ENCODE data around the gene MIDN. TPM values are rescaled to one million over a fixed set of nuclear protein-coding genes. Genes with fewer than 3 reads are reported as not detected.
"Not testable (repeated sequence)": the region's sequence is repeated elsewhere in the genome, so short reads cannot be mapped to it uniquely, and the experiment has no call there.

MIDN gene
- total RNA-seq (2014; rRNA removed; shearing (Covaris generic)), result 8.7 and 14.3 TPM in 2 replicates

DNA sequence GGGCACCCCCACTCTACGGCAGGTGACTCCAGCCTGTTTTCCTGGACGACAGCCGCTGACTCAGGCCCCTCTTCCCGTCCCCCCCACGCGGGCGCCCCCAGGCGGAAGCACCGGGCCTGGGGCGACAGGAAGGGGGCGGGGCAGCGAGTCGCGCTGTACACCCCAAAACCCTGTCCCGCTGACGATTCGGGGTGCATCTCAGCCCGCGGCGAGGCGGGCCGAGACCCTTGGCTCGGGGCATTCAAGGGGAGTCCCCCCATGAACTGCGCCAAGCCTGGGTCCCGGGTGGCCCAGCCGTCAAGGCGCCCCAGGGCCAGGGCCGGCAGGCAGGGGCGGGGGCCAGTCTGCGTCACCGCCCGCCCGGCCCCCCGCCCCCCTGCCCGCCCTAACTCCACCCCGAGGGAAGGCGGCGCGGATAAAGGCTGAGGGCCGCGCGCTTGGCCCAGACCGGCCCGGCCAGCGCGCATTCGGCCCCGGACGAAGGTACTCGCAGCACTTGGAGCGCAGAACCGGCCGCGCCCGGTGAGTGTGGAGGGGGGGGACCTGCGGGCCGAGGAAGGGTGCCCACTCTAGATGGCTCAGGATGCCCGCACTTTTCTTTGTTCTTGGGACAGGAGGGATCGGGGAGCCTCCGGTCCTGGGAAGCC is at the start of gene MIDN:
TSS of gene MIDN (plus strand) at position 445 of the 647 bp plus-strand sequence. CDS start 1,714 bp downstream, outside the sequence.
- peak; percentile 92 for DNase-seq (ENCODE audit: low read depth)

- no peak for DNase-seq (ENCODE audit: low read depth)
Observed at GRCh38 chr19:1199531-1199930, 48.9 kb upstream of the MIDN start.

DNA sequence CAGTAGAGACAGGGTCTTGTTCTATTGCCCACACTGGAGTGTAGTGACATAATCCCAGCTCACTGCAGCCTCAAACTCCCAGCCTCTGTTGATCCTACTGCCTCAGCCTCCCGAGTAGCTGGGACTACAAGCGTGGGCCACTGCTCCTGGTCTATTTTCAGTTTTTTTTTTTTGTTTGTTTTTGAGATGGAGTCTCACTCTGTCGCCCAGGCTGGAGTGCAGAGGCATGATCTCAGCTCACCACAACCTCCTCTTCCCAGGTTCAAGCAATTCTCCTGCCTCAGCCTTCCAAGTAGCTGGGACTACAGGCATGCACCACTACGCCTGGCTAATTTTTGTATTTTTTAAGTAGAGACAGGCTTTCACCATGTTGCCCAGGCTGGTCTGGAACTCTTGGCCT is 47.8 kb upstream of the MIDN start:
- not testable (repeated sequence) for DNase-seq (ENCODE audit: low read depth)

DNA sequence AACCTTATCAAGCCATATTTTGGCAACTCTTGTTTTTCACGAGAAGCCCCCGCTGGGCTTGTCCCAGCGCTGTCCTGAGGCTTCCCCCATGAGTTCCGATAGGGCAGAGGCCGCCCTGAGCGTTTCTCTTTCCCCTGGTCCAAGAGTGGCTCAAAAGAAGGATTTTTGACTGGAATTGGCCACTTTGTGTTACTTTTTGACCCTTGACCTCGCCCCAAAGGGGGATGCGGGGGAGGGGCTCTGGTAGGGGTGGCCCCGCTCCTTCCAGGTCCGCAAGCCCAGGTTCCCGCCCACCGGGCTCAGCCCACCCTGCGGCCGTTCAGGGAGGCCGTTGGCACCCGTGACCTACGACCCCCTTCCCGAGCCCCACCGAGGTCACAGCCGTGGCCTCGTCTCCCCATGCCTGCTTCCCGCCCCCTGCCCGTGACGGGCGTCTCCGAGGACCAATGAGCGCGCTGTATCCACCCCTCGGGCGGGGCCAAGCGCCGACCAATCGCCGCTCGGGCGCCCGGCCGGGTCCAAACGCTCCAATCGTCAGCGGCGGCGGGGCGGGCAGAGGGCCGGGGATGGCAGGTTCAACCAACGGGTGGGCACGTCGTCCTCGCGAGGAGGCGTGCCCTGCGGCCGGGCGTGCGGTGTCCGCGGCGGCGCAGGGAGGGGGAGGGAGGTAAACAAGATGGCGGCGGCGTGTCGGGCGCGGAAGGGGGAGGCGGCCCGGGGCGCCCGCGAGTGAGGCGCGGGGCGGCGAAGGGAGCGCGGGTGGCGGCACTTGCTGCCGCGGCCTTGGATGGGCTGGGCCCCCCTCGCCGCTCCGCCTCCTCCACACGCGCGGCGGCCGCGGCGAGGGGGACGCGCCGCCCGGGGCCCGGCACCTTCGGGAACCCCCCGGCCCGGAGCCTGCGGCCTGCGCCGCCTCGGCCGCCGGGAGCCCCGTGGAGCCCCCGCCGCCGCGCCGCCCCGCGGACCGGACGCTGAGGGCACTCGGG is 43.0 kb upstream of the MIDN start, which contains the start of gene STK11:
TSS of gene STK11 (plus strand) at position 665 of the 986 bp plus-strand sequence. CDS start 1,136 bp downstream, outside the sequence.
- DNase-seq (ENCODE audit: low read depth), result peak; percentile 99

DNA sequence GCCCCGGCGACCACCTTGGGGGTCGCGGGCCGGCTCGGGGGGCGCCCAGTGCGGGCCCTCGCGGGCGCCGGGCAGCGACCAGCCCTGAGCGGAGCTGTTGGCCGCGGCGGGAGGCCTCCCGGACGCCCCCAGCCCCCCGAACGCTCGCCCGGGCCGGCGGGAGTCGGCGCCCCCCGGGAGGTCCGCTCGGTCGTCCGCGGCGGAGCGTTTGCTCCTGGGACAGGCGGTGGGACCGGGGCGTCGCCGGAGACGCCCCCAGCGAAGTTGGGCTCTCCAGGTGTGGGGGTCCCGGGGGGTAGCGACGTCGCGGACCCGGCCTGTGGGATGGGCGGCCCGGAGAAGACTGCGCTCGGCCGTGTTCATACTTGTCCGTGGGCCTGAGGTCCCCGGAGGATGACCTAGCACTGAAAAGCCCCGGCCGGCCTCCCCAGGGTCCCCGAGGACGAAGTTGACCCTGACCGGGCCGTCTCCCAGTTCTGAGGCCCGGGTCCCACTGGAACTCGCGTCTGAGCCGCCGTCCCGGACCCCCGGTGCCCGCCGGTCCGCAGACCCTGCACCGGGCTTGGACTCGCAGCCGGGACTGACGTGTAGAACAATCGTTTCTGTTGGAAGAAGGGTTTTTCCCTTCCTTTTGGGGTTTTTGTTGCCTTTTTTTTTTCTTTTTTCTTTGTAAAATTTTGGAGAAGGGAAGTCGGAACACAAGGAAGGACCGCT is 42.1 kb upstream of the MIDN start:
- peak; percentile 16 for DNase-seq (ENCODE audit: low read depth)

- DNase-seq (ENCODE audit: low read depth), result no peak
Observed at GRCh38 chr19:1206864-1207450, 41.4 kb upstream of the MIDN start.

DNA sequence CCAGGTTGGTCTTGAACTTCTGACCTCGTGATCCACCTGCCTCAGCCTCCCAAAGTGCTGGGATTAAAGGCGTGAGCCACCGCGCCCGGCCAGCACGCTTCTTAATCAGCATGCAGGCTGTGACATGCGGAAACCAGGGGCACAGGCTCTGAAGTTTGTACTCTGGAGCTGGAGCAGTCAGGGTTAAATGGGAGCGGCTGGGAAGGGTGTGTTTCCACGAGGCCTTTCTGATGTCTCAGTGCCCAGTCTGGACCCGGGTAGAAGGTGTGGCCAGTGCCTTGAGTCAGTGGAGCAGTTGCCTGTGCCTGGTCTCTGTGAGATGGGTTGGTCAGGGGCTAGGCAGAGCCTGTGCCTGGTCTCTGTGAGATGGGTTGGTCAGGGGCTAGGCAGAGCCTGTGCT is 39.6 kb upstream of the MIDN start:
- DNase-seq (ENCODE audit: low read depth), result peak; percentile 3

DNA sequence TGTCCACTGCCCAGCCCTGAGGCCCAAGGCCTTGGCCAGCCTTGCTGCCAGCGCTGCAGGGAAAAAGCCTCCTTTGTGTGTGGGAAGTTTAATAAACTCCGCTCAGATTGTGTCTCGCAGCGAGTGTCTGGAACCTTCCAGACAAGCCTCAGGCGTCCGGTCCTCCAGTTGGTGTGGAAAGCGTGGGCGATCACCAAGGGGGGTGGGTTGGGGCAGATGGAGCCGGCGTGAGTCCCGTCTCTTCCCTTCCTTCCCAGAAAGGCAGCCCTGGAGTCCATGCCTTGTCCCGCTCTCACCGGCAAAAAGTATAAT is 38.2 kb upstream of the MIDN start:
- no peak for DNase-seq (ENCODE audit: low read depth)

GRCh38 chr19:1211494-1212234 is 36.7 kb upstream of the MIDN start:
- DNase-seq (ENCODE audit: low read depth), result peak; percentile 29

- DNase-seq (ENCODE audit: low read depth), result peak; percentile 82
Observed at GRCh38 chr19:1213391-1214286, 34.7 kb upstream of the MIDN start.

- DNase-seq (ENCODE audit: low read depth), result peak; percentile 19
Observed at GRCh38 chr19:1214299-1214861, 34.0 kb upstream of the MIDN start.

- DNase-seq (ENCODE audit: low read depth), result peak; percentile 41
Observed at GRCh38 chr19:1214862-1215731, 33.3 kb upstream of the MIDN start.

DNA sequence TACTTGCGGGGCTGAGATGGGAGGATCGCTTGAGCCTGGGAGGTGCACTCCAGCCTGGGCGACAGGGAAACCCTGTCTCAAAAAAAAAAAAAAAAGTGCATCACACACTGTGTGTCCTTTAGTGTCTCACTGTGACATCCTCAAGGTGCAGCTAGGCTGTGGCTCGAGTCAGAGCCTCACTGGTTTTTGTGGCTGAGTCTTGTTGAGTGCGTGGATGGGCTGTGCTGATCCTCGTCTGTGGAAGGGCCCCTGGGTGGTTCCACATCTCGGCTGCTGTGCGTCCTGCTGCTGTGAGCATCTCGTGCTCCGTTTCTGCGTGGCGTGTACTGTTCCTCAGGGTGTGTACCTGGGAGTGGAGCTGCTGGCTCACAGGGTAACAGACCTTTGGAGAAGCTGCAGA is 31.6 kb upstream of the MIDN start:
- DNase-seq (ENCODE audit: low read depth), result no peak

DNA sequence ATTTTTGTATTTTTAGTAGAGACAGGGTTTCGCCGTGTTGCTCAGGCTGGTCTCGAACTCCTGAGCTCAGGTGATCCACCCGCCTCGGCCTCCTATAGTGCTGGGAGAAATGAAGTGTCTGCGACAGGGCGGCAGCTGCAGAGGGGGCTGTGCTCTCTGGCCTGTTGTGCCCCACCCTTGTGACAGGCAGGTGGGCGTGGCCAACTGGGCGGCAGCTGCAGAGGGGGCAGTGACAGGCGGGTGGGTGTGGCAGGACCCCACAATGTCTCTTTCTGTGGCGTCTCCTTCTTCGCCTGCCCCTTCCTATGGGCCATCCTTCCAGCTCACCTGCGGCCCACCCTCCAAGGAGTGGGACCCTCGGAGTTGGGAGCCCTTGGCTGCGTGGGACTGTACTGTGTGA is 31.0 kb upstream of the MIDN start:
- DNase-seq (ENCODE audit: low read depth), result no peak

GRCh38 chr19:1218751-1219567 is 29.4 kb upstream of the MIDN start:
- DNase-seq (ENCODE audit: low read depth), result no peak

DNA sequence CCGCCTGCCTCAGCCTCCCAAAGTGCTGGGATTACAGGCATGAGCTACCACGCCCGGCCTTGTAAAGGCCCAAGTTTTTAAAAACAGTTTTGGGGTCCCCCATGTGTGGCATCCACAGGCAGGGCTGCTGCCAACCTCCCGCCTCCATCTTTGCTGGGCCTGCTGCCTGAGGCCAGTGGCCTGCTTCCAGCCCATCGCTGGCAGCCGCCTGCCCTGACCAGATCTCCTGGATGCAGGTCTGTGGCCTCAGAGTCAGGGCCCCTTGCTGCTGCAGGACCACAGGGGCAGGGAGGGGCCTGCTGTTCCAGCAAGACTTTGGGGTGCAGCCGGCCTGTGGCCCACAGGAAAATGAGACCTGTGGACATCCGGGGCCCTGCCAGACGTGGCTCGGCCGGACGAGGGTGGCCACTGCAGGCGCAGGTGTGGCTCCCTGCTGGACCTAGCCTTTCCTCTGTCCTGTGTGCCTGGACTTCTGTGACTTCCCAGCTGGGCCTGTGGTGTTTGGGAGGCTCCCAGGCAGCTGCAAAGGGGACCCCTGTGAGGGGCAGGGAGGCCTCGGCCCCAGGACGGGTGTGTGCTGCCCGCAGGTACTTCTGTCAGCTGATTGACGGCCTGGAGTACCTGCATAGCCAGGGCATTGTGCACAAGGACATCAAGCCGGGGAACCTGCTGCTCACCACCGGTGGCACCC is 28.5 kb upstream of the MIDN start:
- DNase-seq (ENCODE audit: low read depth), result no peak

DNA sequence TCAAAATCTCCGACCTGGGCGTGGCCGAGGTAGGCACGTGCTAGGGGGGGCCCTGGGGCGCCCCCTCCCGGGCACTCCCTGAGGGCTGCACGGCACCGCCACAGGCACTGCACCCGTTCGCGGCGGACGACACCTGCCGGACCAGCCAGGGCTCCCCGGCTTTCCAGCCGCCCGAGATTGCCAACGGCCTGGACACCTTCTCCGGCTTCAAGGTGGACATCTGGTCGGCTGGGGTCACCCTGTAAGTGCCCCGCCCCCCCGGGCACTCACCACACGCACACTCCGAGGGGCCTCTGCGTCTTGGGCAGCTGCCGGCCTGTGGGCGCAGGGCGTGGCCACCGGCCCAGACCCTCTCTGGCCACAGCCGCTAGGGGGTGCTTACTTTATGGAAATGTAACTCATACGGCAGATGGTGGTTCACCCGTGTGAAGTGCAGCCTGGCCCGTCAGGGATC is 27.9 kb upstream of the MIDN start:
- DNase-seq (ENCODE audit: low read depth), result no peak

Data from Daoy (cell line).